Ascending aorta (tissue), 2 donors: Measurements from ENCODE around the gene EMC10. TPM values are rescaled to one million over a fixed set of nuclear protein-coding genes. Genes with fewer than 3 reads are reported as not detected.

ENCODE experiments used
- DNase-seq, 2 donors: peaks; one replicate each; pipeline ENCODE4 v3.0.0-alpha.2; 2019; ENCODE audit warnings: low spot score in 2 of 2
- H3K27ac ChIP-seq, 2 donors: fragments of 200-600 bp; sonication (generic); one replicate each; pipeline ENCODE4 v1.5.1; 2016 to 2017; ENCODE audit warnings: mild to moderate bottlenecking in 1 of 2
- H3K27me3 ChIP-seq: fragments of 200-600 bp; sonication (generic); one replicate; pipeline ENCODE4 v1.5.1; 2017
- H3K36me3 ChIP-seq, 2 donors: fragments of 200-600 bp; sonication (generic); one replicate each; pipeline ENCODE4 v1.5.1; 2016
- H3K4me1 ChIP-seq, 2 donors: fragments of 200-600 bp; sonication (generic); one replicate each; pipeline ENCODE4 v1.5.1; 2016 to 2017; ENCODE audit warnings: mild to moderate bottlenecking in 1 of 2
- H3K4me3 ChIP-seq, 2 donors: fragments of 200-600 bp; sonication (generic); one replicate each; pipeline ENCODE4 v1.5.1; 2016 to 2017; ENCODE audit warnings: mild to moderate bottlenecking in 1 of 2
- H3K9me3 ChIP-seq, 2 donors: fragments of 200-600 bp; sonication (generic); one replicate each; pipeline ENCODE4 v1.5.1; 2016
- intact Hi-C: fragments of 100-400 bp; cut with DNase I; formaldehyde crosslinking; loops from one replicate; pipeline ENCODE4 v1.15.1; 2023
- total RNA-seq: library from RNA; depleted of rRNA; stranded (reverse); fragments of >200 nt; gene quantifications from one replicate; pipeline ENCODE4 v1.1.0, GENCODE V29; 2016
- TF ChIP-seq, protein P1 (sequence below), 3 experiments: fragments of 200-600 bp in 2 of 3; fragments of 450-650 bp in 1 of 3; sonication (generic) in 2 of 3; IDR thresholded peaks; one replicate each; pipeline ENCODE4 v1.5.1; 2016 to 2019; ENCODE audit warnings: antibody characterized with exemption in 3 of 3, mild to moderate bottlenecking in 1 of 3, moderate library complexity in 1 of 3

EMC10 gene
- total RNA-seq, 1 donor from 2014 or later, result 87.9 TPM

DNA sequence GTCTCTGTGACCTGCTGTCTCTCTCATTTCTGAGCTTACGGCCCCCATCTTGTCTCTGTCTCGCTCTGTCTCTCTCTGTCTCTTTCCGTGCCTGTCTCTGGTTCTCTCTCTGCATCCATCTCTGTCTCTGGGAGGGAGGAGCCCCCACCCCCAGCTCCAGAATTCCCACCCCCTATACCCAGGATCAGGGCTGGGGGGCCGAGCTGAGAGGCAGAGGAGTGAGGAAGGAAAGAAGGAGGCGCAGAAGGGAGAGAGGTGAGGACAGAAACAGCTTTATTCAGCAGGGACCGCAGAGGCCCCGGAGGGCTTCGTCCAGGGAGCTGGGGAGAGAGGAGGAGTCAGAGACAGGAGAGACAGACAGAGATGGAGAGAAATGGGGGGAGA, 20.7 kb downstream of the EMC10 start:
- no peaks in the 10 kb centered on the region for H3K27me3 ChIP-seq
- DNase-seq, result no peak
- no peaks in the 10 kb centered on the region for H3K9me3 ChIP-seq
- no peaks in the 10 kb centered on the region for H3K4me1 ChIP-seq
- intact Hi-C loops, result no loop called here
- H3K36me3 ChIP-seq, result no peaks in the 10 kb centered on the region
- no peak overlapping the region for H3K4me3 ChIP-seq
- TF ChIP-seq, protein P1, sequence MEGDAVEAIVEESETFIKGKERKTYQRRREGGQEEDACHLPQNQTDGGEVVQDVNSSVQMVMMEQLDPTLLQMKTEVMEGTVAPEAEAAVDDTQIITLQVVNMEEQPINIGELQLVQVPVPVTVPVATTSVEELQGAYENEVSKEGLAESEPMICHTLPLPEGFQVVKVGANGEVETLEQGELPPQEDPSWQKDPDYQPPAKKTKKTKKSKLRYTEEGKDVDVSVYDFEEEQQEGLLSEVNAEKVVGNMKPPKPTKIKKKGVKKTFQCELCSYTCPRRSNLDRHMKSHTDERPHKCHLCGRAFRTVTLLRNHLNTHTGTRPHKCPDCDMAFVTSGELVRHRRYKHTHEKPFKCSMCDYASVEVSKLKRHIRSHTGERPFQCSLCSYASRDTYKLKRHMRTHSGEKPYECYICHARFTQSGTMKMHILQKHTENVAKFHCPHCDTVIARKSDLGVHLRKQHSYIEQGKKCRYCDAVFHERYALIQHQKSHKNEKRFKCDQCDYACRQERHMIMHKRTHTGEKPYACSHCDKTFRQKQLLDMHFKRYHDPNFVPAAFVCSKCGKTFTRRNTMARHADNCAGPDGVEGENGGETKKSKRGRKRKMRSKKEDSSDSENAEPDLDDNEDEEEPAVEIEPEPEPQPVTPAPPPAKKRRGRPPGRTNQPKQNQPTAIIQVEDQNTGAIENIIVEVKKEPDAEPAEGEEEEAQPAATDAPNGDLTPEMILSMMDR (IDR thresholded peaks at IDR 0.05), result no peak
- H3K27ac ChIP-seq, result no peak overlapping the region

DNA sequence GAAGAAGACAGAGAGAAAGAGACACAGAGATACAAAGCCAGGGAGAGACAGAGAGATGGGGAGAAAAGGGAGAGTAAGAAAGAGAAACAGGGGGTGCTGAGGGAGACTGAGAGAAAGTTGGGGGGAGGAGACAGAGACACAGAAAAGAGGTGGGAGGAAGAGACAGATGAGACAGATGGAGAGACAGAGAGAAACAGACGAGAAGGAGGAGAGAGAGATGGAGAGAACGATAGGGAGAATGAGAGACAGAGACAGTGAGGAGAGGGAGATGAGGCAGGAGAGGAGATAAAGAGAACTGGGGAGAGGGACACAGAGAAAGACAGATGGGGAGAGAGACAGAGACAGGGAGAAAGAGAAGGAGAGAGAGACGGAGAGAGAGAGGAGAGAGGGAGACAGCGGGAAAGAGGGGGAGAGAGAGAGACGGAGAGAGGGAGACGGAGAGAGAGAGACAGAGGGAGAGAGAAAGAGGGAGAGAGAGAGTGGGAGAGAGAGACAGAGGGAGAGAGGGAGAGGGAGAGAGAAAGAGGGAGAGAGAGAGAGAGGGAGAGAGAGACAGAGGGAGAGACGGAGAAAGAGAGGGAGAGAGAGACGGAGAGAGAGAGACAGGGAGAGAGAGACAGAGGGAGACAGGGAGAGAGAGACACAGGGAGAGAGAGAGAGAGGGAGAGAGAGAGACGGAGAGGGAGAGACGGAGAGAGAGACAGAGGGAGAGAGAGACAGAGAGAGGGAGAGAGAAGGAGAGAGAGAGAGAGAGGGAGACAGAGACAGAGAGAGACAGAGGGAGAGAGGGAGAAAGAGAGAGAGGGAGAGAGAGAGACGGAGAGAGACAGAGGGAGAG, 22.1 kb downstream of the EMC10 start:
- intact Hi-C loops, result no loop called here
- Histone ChIP-seq H3K27ac (no peak overlapping the region), H3K9me3 (no peaks in the 10 kb centered on the region), H3K4me1 (no peaks in the 10 kb centered on the region), H3K27me3 (no peaks in the 10 kb centered on the region), H3K36me3 (no peaks in the 10 kb centered on the region), H3K4me3 (no peak overlapping the region)
- no peak for DNase-seq
- TF ChIP-seq, protein P1 (IDR thresholded peaks at IDR 0.05), result no peak

DNA sequence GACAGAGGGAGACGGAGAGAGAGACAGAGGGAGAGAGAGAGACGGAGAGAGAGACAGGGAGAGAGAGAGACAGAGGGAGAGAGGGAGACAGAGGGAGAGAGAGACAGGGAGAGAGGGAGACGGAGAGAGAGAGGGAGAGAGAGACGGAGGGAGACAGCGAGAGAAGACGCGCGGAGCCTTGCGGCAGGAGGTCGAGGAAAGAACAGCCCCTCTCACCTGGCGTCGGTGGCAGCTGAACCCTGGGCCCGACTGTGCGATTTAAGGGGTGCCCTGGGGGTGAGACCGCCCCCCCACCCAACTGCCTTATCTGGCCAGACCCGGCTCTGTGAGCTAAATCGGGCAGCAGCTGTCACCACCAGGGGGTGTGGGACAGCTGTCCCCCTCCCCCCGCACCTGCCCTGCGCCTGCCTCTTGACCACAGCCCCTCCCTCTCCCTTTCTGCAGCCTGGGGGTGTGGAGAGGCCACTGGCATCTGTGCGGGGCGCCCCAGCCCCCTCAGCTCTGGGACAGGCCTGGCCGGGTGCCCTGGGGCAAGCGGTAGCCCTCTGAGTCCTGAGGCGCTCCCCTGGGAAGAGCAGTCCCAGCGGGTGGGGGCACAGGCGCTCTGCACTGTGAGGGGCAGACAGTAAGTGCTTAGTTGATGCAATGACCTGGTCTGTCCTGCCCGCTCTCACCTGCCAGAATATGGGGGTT, 23.9 kb downstream of the EMC10 start:
- DNase-seq, result no peak
- Histone ChIP-seq H3K9me3 (no peaks in the 10 kb centered on the region), H3K27ac (no peak overlapping the region), H3K36me3 (no peaks in the 10 kb centered on the region), H3K4me3 (no peak overlapping the region), H3K27me3 (no peaks in the 10 kb centered on the region), H3K4me1 (no peaks in the 10 kb centered on the region)
- TF ChIP-seq, protein P1 (IDR thresholded peaks at IDR 0.05), result no peak
- intact Hi-C loops, result no loop called here

DNA sequence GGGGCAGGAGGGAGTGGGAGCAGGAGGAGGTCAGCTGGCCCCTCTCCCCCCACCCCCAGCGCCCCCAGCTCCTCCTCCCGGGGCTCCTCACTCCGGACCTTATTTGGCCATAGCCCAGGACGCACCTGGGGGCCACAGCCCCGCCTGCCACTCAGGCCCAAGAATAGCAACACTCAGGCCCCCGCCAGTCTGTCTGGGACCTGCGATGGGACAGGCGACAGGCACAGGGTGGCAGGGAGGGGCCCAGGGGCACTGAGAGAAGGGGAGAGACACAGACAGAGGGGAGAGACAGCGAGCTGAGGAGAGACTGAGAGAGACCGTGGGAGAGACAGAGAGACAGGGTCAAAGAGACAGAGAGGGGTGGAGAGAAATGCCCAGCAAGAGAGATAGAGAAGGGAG, 24.4 kb downstream of the EMC10 start:
- intact Hi-C loops, result no loop called here
- H3K4me1 ChIP-seq, result no peaks in the 10 kb centered on the region
- H3K36me3 ChIP-seq, result peaks cover 0 to under 1% of the 10 kb centered on the region in 2 donors
- no peak for DNase-seq
- H3K27ac ChIP-seq, result no peak overlapping the region
- no peaks in the 10 kb centered on the region for H3K27me3 ChIP-seq
- no peak overlapping the region for H3K4me3 ChIP-seq
- TF ChIP-seq, protein P1 (IDR thresholded peaks at IDR 0.05), result no peak
- no peaks in the 10 kb centered on the region for H3K9me3 ChIP-seq

DNA sequence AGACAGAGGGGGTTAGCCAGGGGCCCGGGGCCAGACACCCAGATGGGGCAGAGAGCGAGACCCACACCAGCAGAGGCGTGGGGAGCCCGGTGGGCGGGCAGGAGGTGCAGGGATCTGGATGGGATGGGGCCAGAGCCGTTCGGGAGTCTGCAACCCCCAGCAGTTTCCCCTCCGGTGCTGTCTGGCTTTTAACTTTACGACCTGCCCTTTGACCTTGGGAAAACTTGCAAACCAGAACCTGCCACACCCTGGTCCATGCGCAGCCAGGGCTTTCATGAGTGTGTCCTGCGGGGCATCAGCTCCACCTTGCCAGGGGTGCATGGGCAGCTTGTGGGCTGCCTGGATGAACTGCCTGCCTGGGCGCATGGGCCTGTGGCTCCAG, 24.9 kb downstream of the EMC10 start:
- no peak overlapping the region for H3K4me3 ChIP-seq
- no peak overlapping the region for H3K27ac ChIP-seq
- TF ChIP-seq, protein P1 (IDR thresholded peaks at IDR 0.05), result no peak
- H3K36me3 ChIP-seq, result peaks cover 0 to 5% of the 10 kb centered on the region in 2 donors
- intact Hi-C loops, result no loop called here
- no peaks in the 10 kb centered on the region for H3K27me3 ChIP-seq
- no peaks in the 10 kb centered on the region for H3K4me1 ChIP-seq
- no peak for DNase-seq
- no peaks in the 10 kb centered on the region for H3K9me3 ChIP-seq
